Liver (tissue), 9 donors: Measurements from ENCODE around the gene RAB6A. TPM values are rescaled to one million over a fixed set of nuclear protein-coding genes. Genes with fewer than 3 reads are reported as not detected.

Source experiments
- DNase-seq: peaks from one replicate; pipeline ENCODE4 v3.0.0-alpha.2; 2017; ENCODE audit warnings: low spot score
- H3K27ac ChIP-seq, 2 donors: one replicate each; pipeline ENCODE4 v1.7.0; 2013; ENCODE audit warnings: inconsistent platforms in 2 of 2, low read length in 2 of 2, control low read depth in 1 of 2, low read depth in 1 of 2, mild to moderate bottlenecking in 1 of 2
- H3K27me3 ChIP-seq, 4 donors: one replicate each; pipeline versions ENCODE4 v1.6.1 to v1.7.0; 2013; ENCODE audit warnings: low read length in 3 of 4, inconsistent platforms in 1 of 4, mild to moderate bottlenecking in 1 of 4, moderate library complexity in 1 of 4; ENCODE audit not compliant: control insufficient read depth in 4 of 4, insufficient read depth in 4 of 4
- H3K36me3 ChIP-seq, 4 donors: one replicate each; pipeline versions ENCODE4 v1.6.1 to v1.7.0; 2013; ENCODE audit warnings: low read length in 3 of 4, mild to moderate bottlenecking in 3 of 4, low read depth in 1 of 4, moderate library complexity in 1 of 4; ENCODE audit not compliant: control insufficient read depth in 4 of 4, insufficient read depth in 3 of 4
- H3K4me1 ChIP-seq, 4 donors: one replicate each; pipeline versions ENCODE4 v1.6.1 to v1.7.0; 2013; ENCODE audit warnings: low read length in 3 of 4, mild to moderate bottlenecking in 3 of 4, moderate library complexity in 1 of 4; ENCODE audit not compliant: control insufficient read depth in 4 of 4, insufficient read depth in 4 of 4
- H3K4me3 ChIP-seq, 3 donors: one replicate each; pipeline versions ENCODE4 v1.6.1 to v1.7.0; 2013; ENCODE audit warnings: low read length in 3 of 3, control low read depth in 1 of 3, low read depth in 1 of 3, mild to moderate bottlenecking in 1 of 3
- H3K9ac ChIP-seq, 2 donors: one replicate each; pipeline ENCODE4 v1.7.0; 2013; ENCODE audit warnings: low read length in 2 of 2, mild to moderate bottlenecking in 2 of 2, moderate library complexity in 2 of 2, control low read depth in 1 of 2, low read depth in 1 of 2
- H3K9me3 ChIP-seq, 4 donors: one replicate each; pipeline versions ENCODE4 v1.6.1 to v1.7.0; 2013; ENCODE audit warnings: low read length in 3 of 4; ENCODE audit not compliant: control insufficient read depth in 4 of 4
- CTCF ChIP-seq: fragments of 150-350 bp; IDR thresholded peaks from 2 replicates; pipeline ENCODE4 v1.5.1; 2017; ENCODE audit warnings: improper control_type of control experiment, low read depth, low read length; ENCODE audit not compliant: missing input control
- EGR1 ChIP-seq, 2 donors: IDR thresholded peaks; 2 replicates each; pipeline ENCODE4 v1.6.1; 2016 to 2018; ENCODE audit warnings: antibody characterized with exemption in 2 of 2, low read depth in 2 of 2
- FOXA1 ChIP-seq: IDR thresholded peaks from 2 replicates; pipeline ENCODE4 v1.6.1; 2016; ENCODE audit warnings: antibody characterized with exemption
- FOXA2 ChIP-seq: IDR thresholded peaks from 2 replicates; pipeline ENCODE4 v1.6.1; 2016; ENCODE audit warnings: antibody characterized with exemption
- GABPA ChIP-seq, 2 donors: IDR thresholded peaks in 1 of 2; conservative IDR thresholded peaks in 1 of 2; 2 replicates each; pipeline ENCODE4 v1.6.1; 2016; ENCODE audit warnings: antibody characterized with exemption in 2 of 2, mild to moderate bottlenecking in 1 of 2, moderate library complexity in 1 of 2
- HNF4A ChIP-seq, 2 donors: conservative IDR thresholded peaks; 2 replicates each; pipeline ENCODE4 v1.6.1; 2016; ENCODE audit warnings: antibody characterized with exemption in 2 of 2, mild to moderate bottlenecking in 2 of 2
- HNF4G ChIP-seq: IDR thresholded peaks from 2 replicates; pipeline ENCODE4 v1.6.1; 2016; ENCODE audit warnings: antibody characterized with exemption
- JUND ChIP-seq, 2 donors: IDR thresholded peaks; 2 replicates each; pipeline ENCODE4 v1.6.1; 2016; ENCODE audit warnings: antibody characterized with exemption in 2 of 2
- NR2F2 ChIP-seq: IDR thresholded peaks from 2 replicates; pipeline ENCODE4 v1.6.1; 2016; ENCODE audit warnings: antibody characterized with exemption
- RAD21 ChIP-seq, 2 donors: IDR thresholded peaks; 2 replicates each; pipeline ENCODE4 v1.6.1; 2016; ENCODE audit warnings: antibody characterized with exemption in 2 of 2, mild to moderate bottlenecking in 2 of 2
- REST ChIP-seq: IDR thresholded peaks from 2 replicates; pipeline ENCODE4 v1.6.1; 2016; ENCODE audit warnings: antibody characterized with exemption, mild to moderate bottlenecking
- RXRA ChIP-seq, 2 donors: IDR thresholded peaks; 2 replicates each; pipeline ENCODE4 v1.6.1; 2017 to 2018; ENCODE audit warnings: antibody characterized with exemption in 2 of 2, mild to moderate bottlenecking in 1 of 2
- SP1 ChIP-seq: IDR thresholded peaks from 2 replicates; pipeline ENCODE4 v1.6.1; 2018; ENCODE audit warnings: antibody characterized with exemption, mild to moderate bottlenecking
- TAF1 ChIP-seq: conservative IDR thresholded peaks from 2 replicates; pipeline ENCODE4 v1.6.1; 2016; ENCODE audit warnings: antibody characterized with exemption, mild to moderate bottlenecking
- YY1 ChIP-seq: IDR thresholded peaks from 2 replicates; pipeline ENCODE4 v1.6.1; 2016; ENCODE audit warnings: antibody characterized with exemption, mild to moderate bottlenecking
- WGBS: extraction: QIAGEN DNeasy Blood & Tissue Kit; methylation state at CpG from one replicate; pipeline ENCODE4 v1.1.7; 2013; 5-methylcytosine and 5-hydroxymethylcytosine counted together
- polyA plus RNA-seq, 2 donors: library from polyadenylated mRNA; stranded (reverse) in 1 of 2; unstranded in 1 of 2; fragments of 200-250 nt in 1 of 2; fragments of >200 nt in 1 of 2; fragmentation: Nextera tagmentation in 1 of 2; extraction: Ambion mirVana in 1 of 2; gene quantifications; one replicate each; pipeline versions ENCODE4 v1.2.1 to v1.2.3, GENCODE V29; 2013 to 2015
- total RNA-seq, 2 donors: library from RNA; depleted of rRNA; stranded (reverse); fragments of >200 nt; gene quantifications; one replicate each; pipeline ENCODE4 v1.2.3, GENCODE V29; 2014
- TF ChIP-seq, protein P1 (sequence below): IDR thresholded peaks from 2 replicates; pipeline ENCODE4 v1.6.1; 2016; ENCODE audit warnings: antibody characterized with exemption
- TF ChIP-seq, protein P2 (sequence below): IDR thresholded peaks from 2 replicates; pipeline ENCODE4 v1.6.1; 2016; ENCODE audit warnings: antibody characterized with exemption
- TF ChIP-seq, protein P3 (sequence below): IDR thresholded peaks from 2 replicates; pipeline ENCODE4 v1.6.1; 2016; ENCODE audit warnings: antibody characterized with exemption
- donor health status: healthy.
- donor health status: healthy.
- donor health status: healthy.
- donor health status: healthy.
- donor health status: healthy.

Gene RAB6A
- total RNA-seq (100 to 1,000 TPM in 1 of 2 donors, 10 to 100 TPM in 1; 36.0 to 165 TPM), polyA plus RNA-seq (10 to 100 TPM; 47.6 to 55.5 TPM)

- Histone ChIP-seq H3K9ac (peak within 1 kb of the TSS; percentile 82 to 90), H3K27me3 (no peaks in the 10 kb centered on the region), H3K4me1 (peaks cover 6 to 26% (median 11%) of the 10 kb centered on the region in 4 donors), H3K36me3 (no peaks in the 10 kb centered on the region), H3K4me3 (peak within 1 kb of the TSS; percentile 76 to 99 (median 94)), H3K9me3 (no peaks in the 10 kb centered on the region), H3K27ac (peak within 1 kb of the TSS; percentile 80 to 98)
- peak; percentile 98 for DNase-seq
- under 1% methylated on average over 74 of the region's 74 CpGs for WGBS
- TF ChIP-seq, protein P1, sequence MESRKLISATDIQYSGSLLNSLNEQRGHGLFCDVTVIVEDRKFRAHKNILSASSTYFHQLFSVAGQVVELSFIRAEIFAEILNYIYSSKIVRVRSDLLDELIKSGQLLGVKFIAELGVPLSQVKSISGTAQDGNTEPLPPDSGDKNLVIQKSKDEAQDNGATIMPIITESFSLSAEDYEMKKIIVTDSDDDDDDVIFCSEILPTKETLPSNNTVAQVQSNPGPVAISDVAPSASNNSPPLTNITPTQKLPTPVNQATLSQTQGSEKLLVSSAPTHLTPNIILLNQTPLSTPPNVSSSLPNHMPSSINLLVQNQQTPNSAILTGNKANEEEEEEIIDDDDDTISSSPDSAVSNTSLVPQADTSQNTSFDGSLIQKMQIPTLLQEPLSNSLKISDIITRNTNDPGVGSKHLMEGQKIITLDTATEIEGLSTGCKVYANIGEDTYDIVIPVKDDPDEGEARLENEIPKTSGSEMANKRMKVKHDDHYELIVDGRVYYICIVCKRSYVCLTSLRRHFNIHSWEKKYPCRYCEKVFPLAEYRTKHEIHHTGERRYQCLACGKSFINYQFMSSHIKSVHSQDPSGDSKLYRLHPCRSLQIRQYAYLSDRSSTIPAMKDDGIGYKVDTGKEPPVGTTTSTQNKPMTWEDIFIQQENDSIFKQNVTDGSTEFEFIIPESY, result peak; percentile 59
- TF ChIP-seq FOXA2 (no peak), HNF4G (no peak), RXRA (IDR thresholded peaks at IDR 0.05) (peak in 1 of 2 donors; percentile 27), SP1 (peak; percentile 84), GABPA (IDR thresholded peaks at IDR 0.05 in 1 of 2, conservative IDR thresholded peaks at IDR 0.05 in 1 of 2) (peak in 1 of 2 donors; percentile 57), EGR1 (IDR thresholded peaks at IDR 0.05; ENCODE audit: low read depth in 2 of 2) (peak in 1 of 2 donors; percentile 28), YY1 (no peak), NR2F2 (no peak), REST (peak; percentile 36), HNF4A (conservative IDR thresholded peaks at IDR 0.05) (peak; percentile 27 to 30), CTCF (peak; percentile 53), TAF1 (peak; percentile 30), RAD21 (IDR thresholded peaks at IDR 0.05) (peak; percentile 19 to 62), FOXA1 (no peak), JUND (IDR thresholded peaks at IDR 0.05) (peak in 1 of 2 donors; percentile 25)
- TF ChIP-seq, protein P2, sequence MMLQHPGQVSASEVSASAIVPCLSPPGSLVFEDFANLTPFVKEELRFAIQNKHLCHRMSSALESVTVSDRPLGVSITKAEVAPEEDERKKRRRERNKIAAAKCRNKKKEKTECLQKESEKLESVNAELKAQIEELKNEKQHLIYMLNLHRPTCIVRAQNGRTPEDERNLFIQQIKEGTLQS, result peak; percentile 67
- TF ChIP-seq, protein P3, sequence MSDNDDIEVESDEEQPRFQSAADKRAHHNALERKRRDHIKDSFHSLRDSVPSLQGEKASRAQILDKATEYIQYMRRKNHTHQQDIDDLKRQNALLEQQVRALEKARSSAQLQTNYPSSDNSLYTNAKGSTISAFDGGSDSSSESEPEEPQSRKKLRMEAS, result peak; percentile 64
These were observed at the start of gene RAB6A for GRCh38 chr11:73760679-73761402. TSS of gene RAB6A (minus strand) at chr11:73761074. CDS start at chr11:73760635, 439 bp downstream.
